ENCODE measurements around the gene ADAM12.

DNA sequence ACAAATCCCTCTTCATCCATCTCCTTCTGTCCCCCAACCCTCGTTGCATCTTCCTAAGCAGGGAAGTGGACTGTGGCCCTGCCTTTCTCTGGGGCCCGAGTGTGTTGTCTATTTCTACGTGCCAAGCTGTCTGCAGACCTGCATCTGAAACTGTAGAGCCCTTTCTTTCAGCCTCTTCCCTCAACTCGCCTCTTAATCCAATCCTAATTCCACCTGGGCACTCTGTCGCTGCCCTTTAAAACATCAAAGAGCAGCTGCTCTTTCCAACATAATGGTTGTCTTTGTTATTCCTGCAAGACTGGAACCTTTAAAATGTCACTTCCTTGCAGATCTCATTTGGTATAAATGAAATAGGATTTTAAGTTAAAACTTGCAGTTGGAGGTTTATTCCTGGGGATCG, 21.5 kb upstream of the ADAM12 start:
- TF ChIP-seq RAD21 (conservative IDR thresholded peaks at IDR 0.05) (no peak), SMC3 (conservative IDR thresholded peaks at IDR 0.05; ENCODE audit: poor library complexity) (no peak), EZH2 (IDR thresholded peaks at IDR 0.05; ENCODE audit: borderline replicate concordance, insufficient read depth, low read length, poor library complexity, severe bottlenecking) (no peak), POLR2AphosphoS5 (IDR thresholded peaks at IDR 0.05) (no peak), MXI1 (conservative IDR thresholded peaks at IDR 0.05; ENCODE audit: poor library complexity, severe bottlenecking) (no peak), TAF1 (IDR thresholded peaks at IDR 0.05; ENCODE audit: low read depth) (no peak), EP300 (conservative IDR thresholded peaks at IDR 0.05; ENCODE audit: poor library complexity, severe bottlenecking) (no peak)
- TF ChIP-seq, protein P1, sequence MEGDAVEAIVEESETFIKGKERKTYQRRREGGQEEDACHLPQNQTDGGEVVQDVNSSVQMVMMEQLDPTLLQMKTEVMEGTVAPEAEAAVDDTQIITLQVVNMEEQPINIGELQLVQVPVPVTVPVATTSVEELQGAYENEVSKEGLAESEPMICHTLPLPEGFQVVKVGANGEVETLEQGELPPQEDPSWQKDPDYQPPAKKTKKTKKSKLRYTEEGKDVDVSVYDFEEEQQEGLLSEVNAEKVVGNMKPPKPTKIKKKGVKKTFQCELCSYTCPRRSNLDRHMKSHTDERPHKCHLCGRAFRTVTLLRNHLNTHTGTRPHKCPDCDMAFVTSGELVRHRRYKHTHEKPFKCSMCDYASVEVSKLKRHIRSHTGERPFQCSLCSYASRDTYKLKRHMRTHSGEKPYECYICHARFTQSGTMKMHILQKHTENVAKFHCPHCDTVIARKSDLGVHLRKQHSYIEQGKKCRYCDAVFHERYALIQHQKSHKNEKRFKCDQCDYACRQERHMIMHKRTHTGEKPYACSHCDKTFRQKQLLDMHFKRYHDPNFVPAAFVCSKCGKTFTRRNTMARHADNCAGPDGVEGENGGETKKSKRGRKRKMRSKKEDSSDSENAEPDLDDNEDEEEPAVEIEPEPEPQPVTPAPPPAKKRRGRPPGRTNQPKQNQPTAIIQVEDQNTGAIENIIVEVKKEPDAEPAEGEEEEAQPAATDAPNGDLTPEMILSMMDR (IDR thresholded peaks at IDR 0.05; ENCODE audit: poor library complexity, severe bottlenecking) = no peak
- TF ChIP-seq, protein P2, sequence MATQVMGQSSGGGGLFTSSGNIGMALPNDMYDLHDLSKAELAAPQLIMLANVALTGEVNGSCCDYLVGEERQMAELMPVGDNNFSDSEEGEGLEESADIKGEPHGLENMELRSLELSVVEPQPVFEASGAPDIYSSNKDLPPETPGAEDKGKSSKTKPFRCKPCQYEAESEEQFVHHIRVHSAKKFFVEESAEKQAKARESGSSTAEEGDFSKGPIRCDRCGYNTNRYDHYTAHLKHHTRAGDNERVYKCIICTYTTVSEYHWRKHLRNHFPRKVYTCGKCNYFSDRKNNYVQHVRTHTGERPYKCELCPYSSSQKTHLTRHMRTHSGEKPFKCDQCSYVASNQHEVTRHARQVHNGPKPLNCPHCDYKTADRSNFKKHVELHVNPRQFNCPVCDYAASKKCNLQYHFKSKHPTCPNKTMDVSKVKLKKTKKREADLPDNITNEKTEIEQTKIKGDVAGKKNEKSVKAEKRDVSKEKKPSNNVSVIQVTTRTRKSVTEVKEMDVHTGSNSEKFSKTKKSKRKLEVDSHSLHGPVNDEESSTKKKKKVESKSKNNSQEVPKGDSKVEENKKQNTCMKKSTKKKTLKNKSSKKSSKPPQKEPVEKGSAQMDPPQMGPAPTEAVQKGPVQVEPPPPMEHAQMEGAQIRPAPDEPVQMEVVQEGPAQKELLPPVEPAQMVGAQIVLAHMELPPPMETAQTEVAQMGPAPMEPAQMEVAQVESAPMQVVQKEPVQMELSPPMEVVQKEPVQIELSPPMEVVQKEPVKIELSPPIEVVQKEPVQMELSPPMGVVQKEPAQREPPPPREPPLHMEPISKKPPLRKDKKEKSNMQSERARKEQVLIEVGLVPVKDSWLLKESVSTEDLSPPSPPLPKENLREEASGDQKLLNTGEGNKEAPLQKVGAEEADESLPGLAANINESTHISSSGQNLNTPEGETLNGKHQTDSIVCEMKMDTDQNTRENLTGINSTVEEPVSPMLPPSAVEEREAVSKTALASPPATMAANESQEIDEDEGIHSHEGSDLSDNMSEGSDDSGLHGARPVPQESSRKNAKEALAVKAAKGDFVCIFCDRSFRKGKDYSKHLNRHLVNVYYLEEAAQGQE (IDR thresholded peaks at IDR 0.05; ENCODE audit: borderline replicate concordance) = no peak
